ENCODE measurements around the gene SH3BP4. TPM values are rescaled to one million over a fixed set of nuclear protein-coding genes. Genes with fewer than 3 reads are reported as not detected.

SH3BP4 gene
- total and polyA plus RNA-seq, 2 of the 8 experiments (the other 6 are each of a cell fraction or from before 2014, with no cell fraction given): 28.3 to 35.4 TPM

DNA sequence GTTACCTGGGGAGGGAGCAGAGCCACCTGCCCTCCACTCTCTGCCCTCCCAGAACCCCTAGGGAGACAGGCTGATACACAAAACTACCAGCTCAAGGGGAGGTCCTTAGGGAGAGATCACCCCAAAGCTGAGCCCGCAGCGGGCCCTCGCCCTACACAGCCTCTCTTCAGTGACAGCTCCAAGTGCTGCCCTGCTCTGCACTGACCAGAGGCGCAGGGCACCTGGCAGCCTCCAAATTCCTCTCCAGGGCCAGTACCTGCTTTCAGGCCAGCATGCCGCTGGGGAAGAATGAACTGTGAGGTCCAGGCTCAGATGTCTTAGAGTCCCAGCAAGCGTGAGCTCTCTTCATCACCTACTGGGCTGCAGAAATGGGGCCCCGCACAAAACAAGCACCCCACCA, 11.3 kb upstream of the SH3BP4 start (continued):
- no peak for TF ChIP-seq HDAC2 (IDR thresholded peaks at IDR 0.05; ENCODE audit: borderline replicate concordance in 1 of 2, low read depth in 2 of 2, low read length in 2 of 2)
